ENCODE measurements around the gene TOE1.

GRCh38 chr1:45348966-45349677 is 9.2 kb downstream of the TOE1 start:
- TF ChIP-seq CTCF (conservative IDR thresholded peaks at IDR 0.05) (no peak), ZFX (IDR thresholded peaks at IDR 0.05) (no peak)

Measured in C4-2B (cell line).